Glutamatergic neuron (in vitro differentiated cells): ENCODE measurements around the gene RIN1. TPM values are rescaled to one million over a fixed set of nuclear protein-coding genes. Genes with fewer than 3 reads are reported as not detected.

Experiments used
- DNase-seq: peaks from one replicate; pipeline ENCODE4 v3.0.0; 2022
- H3K27ac Mint-ChIP-seq: one replicate; pipeline ENCODE4 v1.8.0; 2020; ENCODE audit warnings: mild to moderate bottlenecking, mixed read lengths, inconsistent platforms; ENCODE audit not compliant: unreplicated experiment
- H3K27me3 Mint-ChIP-seq: one replicate; pipeline ENCODE4 v1.8.0; 2020; ENCODE audit warnings: mild to moderate bottlenecking, moderate library complexity, mixed read lengths, inconsistent platforms; ENCODE audit not compliant: unreplicated experiment
- H3K36me3 Mint-ChIP-seq: one replicate; pipeline ENCODE4 v1.8.0; 2020; ENCODE audit warnings: mild to moderate bottlenecking, mixed read lengths, inconsistent platforms; ENCODE audit not compliant: unreplicated experiment
- H3K4me1 Mint-ChIP-seq: one replicate; pipeline ENCODE4 v1.8.0; 2020; ENCODE audit warnings: mild to moderate bottlenecking, low read depth, mixed read lengths, inconsistent platforms; ENCODE audit not compliant: unreplicated experiment
- H3K4me3 Mint-ChIP-seq: one replicate; pipeline ENCODE4 v1.8.0; 2020; ENCODE audit warnings: mild to moderate bottlenecking, mixed read lengths, inconsistent platforms; ENCODE audit not compliant: unreplicated experiment
- H3K9me3 Mint-ChIP-seq: one replicate; pipeline ENCODE4 v1.8.0; 2020; ENCODE audit warnings: mild to moderate bottlenecking, moderate library complexity, mixed read lengths, inconsistent platforms; ENCODE audit not compliant: unreplicated experiment
- total RNA-seq: library from RNA; stranded (reverse); fragmentation: NEBNext Ultra II Directional; extraction: Animal tissue kit (Norgen Biotek cat#: 25700); gene quantifications from one replicate; pipeline ENCODE4 v1.2.1, GENCODE V29; 2021; ENCODE audit not compliant: unreplicated experiment
- TF ChIP-seq, protein P1 (sequence below): fragments of 200-600 bp; sonication (generic); IDR thresholded peaks from one replicate; pipeline ENCODE4 v1.5.0; 2021; ENCODE audit not compliant: partially characterized antibody, unreplicated experiment

RIN1 gene
- total RNA-seq, 1 donor from 2014 or later: 1.9 TPM

DNA sequence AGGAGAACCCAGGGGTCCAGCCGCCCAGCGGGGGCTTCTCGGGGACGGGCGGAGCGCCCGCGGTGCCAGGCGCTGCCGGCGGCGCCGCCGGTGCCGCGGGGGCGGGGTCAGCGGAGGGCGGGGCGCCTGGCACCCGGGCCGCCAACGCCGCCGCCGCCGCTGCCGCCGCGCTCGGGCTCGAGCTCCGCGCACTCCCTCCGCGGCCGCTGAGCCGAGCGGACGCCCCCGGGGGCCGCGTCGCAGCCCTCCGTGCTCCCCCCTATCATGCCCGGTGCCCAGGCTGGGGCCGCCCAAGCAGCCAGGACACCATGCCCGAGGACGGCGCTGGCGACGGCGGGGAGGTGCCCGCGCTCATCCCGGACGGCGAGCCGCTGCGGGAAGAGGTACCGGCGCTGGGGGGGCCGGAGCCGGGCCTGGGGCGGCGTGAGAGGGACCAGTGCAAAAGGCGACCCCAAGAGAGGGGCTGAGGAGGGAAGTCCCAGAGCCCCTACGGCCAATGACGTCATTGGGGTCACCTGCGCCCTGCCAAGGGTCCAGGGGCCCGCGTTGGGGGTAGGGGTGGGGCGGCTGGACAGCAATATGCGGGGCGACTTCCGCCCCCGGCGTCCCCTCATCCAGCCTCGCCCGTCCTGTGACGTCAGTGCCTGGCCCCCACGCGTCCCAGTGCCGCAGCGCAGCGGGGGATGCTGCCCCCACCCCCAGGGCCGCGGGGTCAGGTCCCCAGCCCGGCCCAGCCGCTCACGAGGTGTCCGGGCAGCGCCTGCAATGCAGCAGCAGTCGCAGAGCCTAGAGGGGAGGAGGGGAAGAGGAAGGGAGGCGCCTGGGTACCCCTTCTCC, 44.3 kb downstream of the RIN1 start, which contains the start of gene TMEM151A:
TSS of gene TMEM151A (plus strand) at position 189 of the 837 bp plus-strand sequence. CDS start at position 309, 120 bp downstream.
- Mint-ChIP-seq H3K9me3 (peaks cover 24% of the 10 kb centered on the region), H3K27me3 (peaks cover 25% of the 10 kb centered on the region), H3K4me1 (peaks cover 26% of the 10 kb centered on the region), H3K36me3 (no peaks in the 10 kb centered on the region), H3K27ac (peak within 1 kb of the TSS; percentile 98), H3K4me3 (peak within 1 kb of the TSS; percentile 95)
- TF ChIP-seq, protein P1, sequence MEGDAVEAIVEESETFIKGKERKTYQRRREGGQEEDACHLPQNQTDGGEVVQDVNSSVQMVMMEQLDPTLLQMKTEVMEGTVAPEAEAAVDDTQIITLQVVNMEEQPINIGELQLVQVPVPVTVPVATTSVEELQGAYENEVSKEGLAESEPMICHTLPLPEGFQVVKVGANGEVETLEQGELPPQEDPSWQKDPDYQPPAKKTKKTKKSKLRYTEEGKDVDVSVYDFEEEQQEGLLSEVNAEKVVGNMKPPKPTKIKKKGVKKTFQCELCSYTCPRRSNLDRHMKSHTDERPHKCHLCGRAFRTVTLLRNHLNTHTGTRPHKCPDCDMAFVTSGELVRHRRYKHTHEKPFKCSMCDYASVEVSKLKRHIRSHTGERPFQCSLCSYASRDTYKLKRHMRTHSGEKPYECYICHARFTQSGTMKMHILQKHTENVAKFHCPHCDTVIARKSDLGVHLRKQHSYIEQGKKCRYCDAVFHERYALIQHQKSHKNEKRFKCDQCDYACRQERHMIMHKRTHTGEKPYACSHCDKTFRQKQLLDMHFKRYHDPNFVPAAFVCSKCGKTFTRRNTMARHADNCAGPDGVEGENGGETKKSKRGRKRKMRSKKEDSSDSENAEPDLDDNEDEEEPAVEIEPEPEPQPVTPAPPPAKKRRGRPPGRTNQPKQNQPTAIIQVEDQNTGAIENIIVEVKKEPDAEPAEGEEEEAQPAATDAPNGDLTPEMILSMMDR: no peak
- peak; percentile 47 for DNase-seq

DNA sequence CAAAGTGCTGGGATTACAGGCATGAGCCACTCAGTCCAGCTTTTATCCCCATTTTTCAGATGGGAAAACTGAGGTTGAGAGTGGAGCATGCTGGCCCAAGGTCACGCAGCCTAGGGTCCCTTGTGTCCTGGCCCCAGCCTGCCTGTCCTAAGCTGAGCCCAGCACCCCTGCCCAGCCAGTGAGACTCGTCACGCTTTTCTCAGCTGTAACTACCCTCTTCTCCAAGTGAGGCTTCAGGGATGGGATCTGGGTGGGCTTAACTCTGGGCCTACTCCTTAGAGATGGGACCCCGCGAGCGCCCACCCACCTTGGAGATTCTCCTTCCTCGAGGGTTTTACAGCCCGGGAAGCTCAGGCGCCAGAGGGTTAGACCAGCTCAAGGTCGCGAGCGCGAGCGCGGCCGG, 44.9 kb downstream of the RIN1 start:
- TF ChIP-seq, protein P1: no peak
- no peak for DNase-seq

DNA sequence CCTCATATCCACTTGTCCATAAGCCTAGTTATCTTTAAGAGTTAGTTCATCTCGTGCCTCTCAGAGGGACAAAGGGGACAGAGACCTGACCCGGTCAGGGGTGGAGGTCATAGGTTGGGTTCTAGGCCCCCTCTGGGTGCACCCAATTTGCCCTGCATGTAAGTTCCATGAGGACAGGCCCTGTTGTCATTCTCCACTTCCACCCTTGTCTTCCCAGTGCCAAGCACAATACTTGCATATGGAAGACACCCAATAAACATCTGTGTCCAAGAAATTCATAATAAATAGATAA, 46.0 kb downstream of the RIN1 start:
- Mint-ChIP-seq H3K9me3 (peaks cover 22% of the 10 kb centered on the region), H3K36me3 (no peaks in the 10 kb centered on the region), H3K4me1 (peaks cover 32% of the 10 kb centered on the region), H3K27me3 (peaks cover 29% of the 10 kb centered on the region), H3K27ac (peak overlapping the region; percentile 98), H3K4me3 (peak overlapping the region; percentile 95)
- no peak for DNase-seq
- TF ChIP-seq, protein P1: no peak

More for the DNA sequence above, 44.9 kb downstream of the RIN1 start:
- H3K4me3 Mint-ChIP-seq: peak overlapping the region; percentile 95
- H3K9me3 Mint-ChIP-seq: peaks cover 25% of the 10 kb centered on the region
- no peak overlapping the region for H3K27ac Mint-ChIP-seq
- H3K36me3 Mint-ChIP-seq: no peaks in the 10 kb centered on the region
- peaks cover 25% of the 10 kb centered on the region for H3K27me3 Mint-ChIP-seq
- H3K4me1 Mint-ChIP-seq: peaks cover 28% of the 10 kb centered on the region

DNA sequence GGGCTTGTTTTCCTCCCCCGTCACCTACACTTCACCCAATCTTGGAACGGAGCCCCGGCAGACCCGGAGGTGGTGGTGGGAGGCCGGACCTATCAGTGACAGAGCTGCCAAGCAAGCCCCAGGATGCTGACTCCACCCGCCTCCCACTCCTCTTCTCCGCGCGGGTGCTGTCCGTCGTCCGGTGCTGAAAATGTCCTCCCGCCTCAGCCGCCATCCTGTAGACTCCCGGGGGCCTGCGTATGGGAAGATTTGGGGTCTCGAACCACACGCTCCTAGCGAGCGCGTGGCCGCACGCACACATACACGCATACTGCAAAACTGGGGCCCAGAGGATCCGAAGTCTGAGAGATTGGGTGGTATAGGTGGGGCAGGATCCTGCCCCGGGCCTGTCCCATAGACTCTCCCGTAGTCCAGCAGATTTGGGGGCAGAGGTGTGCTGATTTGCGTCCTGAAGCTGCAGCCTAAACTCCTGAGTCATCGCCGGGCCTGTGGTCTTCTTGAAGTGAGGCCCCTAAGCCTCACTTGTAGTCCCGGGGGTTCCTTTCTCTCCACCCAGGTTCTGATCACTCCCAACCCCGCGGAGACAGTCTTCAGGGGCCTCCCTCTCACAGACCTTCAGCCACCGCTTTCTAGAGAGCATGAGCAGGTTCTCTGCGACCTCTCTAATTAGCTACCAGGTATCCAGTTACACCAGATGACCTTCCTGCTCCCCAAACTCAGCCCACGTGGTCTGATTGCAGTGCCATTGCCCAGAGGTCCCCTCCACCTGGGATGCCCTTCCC, 46.5 kb downstream of the RIN1 start:
- Mint-ChIP-seq H3K27ac (peak overlapping the region; percentile 98), H3K4me1 (peaks cover 34% of the 10 kb centered on the region), H3K36me3 (no peaks in the 10 kb centered on the region), H3K4me3 (peak overlapping the region; percentile 95), H3K9me3 (peaks cover 22% of the 10 kb centered on the region), H3K27me3 (peaks cover 29% of the 10 kb centered on the region)
- DNase-seq: no peak
- TF ChIP-seq, protein P1: no peak
